ENCODE data around the gene RHPN2.

RHPN2 gene

GRCh38 chr19:32933571-32933970 is 131.1 kb downstream of the RHPN2 start:
- Histone ChIP-seq H3K4me1 (ENCODE audit: low read depth, poor library complexity, severe bottlenecking) (no peaks in the 10 kb centered on the region), H3K79me2 (ENCODE audit: insufficient read depth, low read depth) (no peaks in the 10 kb centered on the region), H4K20me1 (ENCODE audit: insufficient read depth) (no peaks in the 10 kb centered on the region), H3K9ac (no peak overlapping the region), H2AFZ (ENCODE audit: low read depth) (no peak overlapping the region), H3K4me2 (no peak overlapping the region), H3K27ac (no peak overlapping the region), H3K36me3 (ENCODE audit: insufficient read depth) (no peaks in the 10 kb centered on the region), H3K27me3 (ENCODE audit: insufficient read depth, low read depth) (no peaks in the 10 kb centered on the region), H3K4me3 (IDR thresholded peaks at IDR 0.05; ENCODE audit: insufficient read depth, low read depth, low read length) (no peak overlapping the region)
- TF ChIP-seq CTCF (conservative IDR thresholded peaks at IDR 0.05; ENCODE audit: low read depth, low read length), result no peak

- Histone ChIP-seq H3K4me1 (ENCODE audit: low read depth, poor library complexity, severe bottlenecking) (no peaks in the 10 kb centered on the region), H3K79me2 (ENCODE audit: insufficient read depth, low read depth) (no peaks in the 10 kb centered on the region), H3K36me3 (ENCODE audit: insufficient read depth) (no peaks in the 10 kb centered on the region), H2AFZ (ENCODE audit: low read depth) (no peak overlapping the region), H3K27ac (no peak overlapping the region), H3K27me3 (ENCODE audit: insufficient read depth, low read depth) (no peaks in the 10 kb centered on the region), H4K20me1 (ENCODE audit: insufficient read depth) (no peaks in the 10 kb centered on the region), H3K9ac (no peak overlapping the region), H3K4me3 (IDR thresholded peaks at IDR 0.05; ENCODE audit: insufficient read depth, low read depth, low read length) (no peak overlapping the region), H3K4me2 (no peak overlapping the region)
- no peak for TF ChIP-seq CTCF (conservative IDR thresholded peaks at IDR 0.05; ENCODE audit: low read depth, low read length)
These were observed 134.1 kb downstream of the RHPN2 start for GRCh38 chr19:32930567-32930966.

GRCh38 chr19:32928806-32929205 is 135.9 kb downstream of the RHPN2 start:
- Histone ChIP-seq H3K27ac (no peak overlapping the region), H2AFZ (ENCODE audit: low read depth) (no peak overlapping the region), H4K20me1 (ENCODE audit: insufficient read depth) (no peaks in the 10 kb centered on the region), H3K4me1 (ENCODE audit: low read depth, poor library complexity, severe bottlenecking) (no peaks in the 10 kb centered on the region), H3K27me3 (ENCODE audit: insufficient read depth, low read depth) (no peaks in the 10 kb centered on the region), H3K36me3 (ENCODE audit: insufficient read depth) (no peaks in the 10 kb centered on the region), H3K9ac (no peak overlapping the region), H3K4me3 (IDR thresholded peaks at IDR 0.05; ENCODE audit: insufficient read depth, low read depth, low read length) (no peak overlapping the region), H3K4me2 (no peak overlapping the region), H3K79me2 (ENCODE audit: insufficient read depth, low read depth) (no peaks in the 10 kb centered on the region)
- no peak for TF ChIP-seq CTCF (conservative IDR thresholded peaks at IDR 0.05; ENCODE audit: low read depth, low read length)
